H1 (cell line): Measurements from ENCODE around the gene CLIC3.

Experiments used
- CTCF ChIP-seq, 3 experiments: IDR thresholded peaks; 1 replicate in 2 of 3; 2 replicates in 1 of 3; pipeline versions ENCODE4 v1.5.1 to v1.6.1; 2011; ENCODE audit warnings: low read length in 3 of 3, mild to moderate bottlenecking in 3 of 3, inconsistent platforms in 2 of 3, low read depth in 1 of 3, moderate library complexity in 1 of 3; ENCODE audit not compliant: insufficient read depth in 1 of 3; ENCODE audit errors: control extremely low read depth in 1 of 3
- EP300 ChIP-seq, 2 experiments: IDR thresholded peaks; 1 replicate in 1 of 2; 2 replicates in 1 of 2; pipeline ENCODE4 v1.6.1; 2011 to 2012; ENCODE audit warnings: low read depth in 2 of 2, low read length in 2 of 2, mild to moderate bottlenecking in 2 of 2, borderline replicate concordance in 1 of 2, inconsistent platforms in 1 of 2, moderate library complexity in 1 of 2
- EZH2 ChIP-seq: fragments of 200-600 bp; sonication (generic); IDR thresholded peaks from 2 replicates; pipeline ENCODE4 v1.7.1; 2012; ENCODE audit warnings: low read depth, mild to moderate bottlenecking, moderate library complexity, low read length, inconsistent platforms; ENCODE audit not compliant: severe bottlenecking
- FOSL1 ChIP-seq: IDR thresholded peaks from 2 replicates; pipeline ENCODE4 v1.6.1; 2011; ENCODE audit warnings: mild to moderate bottlenecking, low read depth, low read length, moderate library complexity; ENCODE audit not compliant: insufficient read depth
- JUN ChIP-seq: IDR thresholded peaks from 2 replicates; pipeline ENCODE4 v1.6.1; 2011; ENCODE audit warnings: low read depth, mild to moderate bottlenecking, improper control_type of control experiment, low read length
- JUND ChIP-seq: IDR thresholded peaks from 2 replicates; pipeline ENCODE4 v1.6.1; 2011; ENCODE audit warnings: mild to moderate bottlenecking, improper control_type of control experiment, low read length
- PHF8 ChIP-seq: fragments of 200-600 bp; sonication (generic); conservative IDR thresholded peaks from 2 replicates; pipeline ENCODE4 v1.7.1; 2012; ENCODE audit warnings: low read depth, mild to moderate bottlenecking, inconsistent platforms, low read length, moderate library complexity
- POLR2A ChIP-seq, 2 experiments: IDR thresholded peaks; 1 replicate in 1 of 2; 2 replicates in 1 of 2; pipeline ENCODE4 v1.6.1; 2011; ENCODE audit warnings: low read depth in 2 of 2, low read length in 2 of 2, mild to moderate bottlenecking in 2 of 2; ENCODE audit errors: control extremely low read depth in 1 of 2
- POLR2AphosphoS5 ChIP-seq: IDR thresholded peaks from 2 replicates; pipeline ENCODE4 v1.6.1; 2011; ENCODE audit warnings: low read depth, low read length
- RXRA ChIP-seq: IDR thresholded peaks from 2 replicates; pipeline ENCODE4 v1.6.1; 2011; ENCODE audit warnings: low read depth, mild to moderate bottlenecking, low read length, moderate library complexity; ENCODE audit not compliant: insufficient read depth
- SP1 ChIP-seq: IDR thresholded peaks from 2 replicates; pipeline ENCODE4 v1.6.1; 2011; ENCODE audit warnings: low read depth, low read length
- YY1 ChIP-seq: IDR thresholded peaks from 2 replicates; pipeline ENCODE4 v1.6.1; 2011; ENCODE audit warnings: low read depth, mild to moderate bottlenecking, low read length
- TF ChIP-seq, protein P1 (sequence below): IDR thresholded peaks from 2 replicates; pipeline ENCODE4 v1.6.1; 2011; ENCODE audit warnings: low read length, improper control_type of control experiment
- TF ChIP-seq, protein P2 (sequence below): IDR thresholded peaks from 2 replicates; pipeline ENCODE4 v1.6.1; 2012; ENCODE audit warnings: low read length, inconsistent platforms

DNA sequence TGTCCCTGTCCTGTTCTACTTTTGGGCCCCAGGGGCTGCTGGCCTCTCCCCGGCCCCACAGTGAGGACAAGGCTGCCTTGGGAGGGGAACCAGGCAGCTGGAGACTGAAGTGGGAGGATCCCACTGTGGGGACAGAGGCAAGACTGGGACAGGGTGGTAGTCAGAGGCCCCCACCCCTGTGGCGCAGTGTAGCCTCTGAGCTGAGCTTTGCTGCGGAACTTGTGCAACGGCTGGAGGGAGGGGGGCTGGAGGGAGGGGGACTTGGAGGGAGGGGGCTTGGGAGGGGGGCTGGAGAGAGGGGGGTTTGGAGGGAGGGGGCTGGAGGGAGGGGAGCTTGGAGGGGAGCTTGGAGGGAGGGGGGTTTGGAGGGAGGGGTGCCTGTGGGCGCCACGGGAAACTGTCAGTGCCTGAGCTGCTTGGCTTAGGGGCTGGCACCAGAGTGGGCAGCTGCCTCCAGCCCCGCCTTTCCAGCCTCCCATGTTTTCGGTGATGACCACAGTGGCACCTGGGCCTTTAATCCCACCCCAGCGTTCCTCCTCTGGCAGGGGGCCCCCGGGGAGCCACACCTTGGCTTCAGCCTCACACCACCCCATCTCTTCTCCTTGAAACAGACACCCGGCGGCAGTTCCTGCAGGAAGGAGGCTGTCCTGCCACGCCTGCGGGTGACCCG, 37.8 kb upstream of the CLIC3 start:
- TF ChIP-seq, protein P1, sequence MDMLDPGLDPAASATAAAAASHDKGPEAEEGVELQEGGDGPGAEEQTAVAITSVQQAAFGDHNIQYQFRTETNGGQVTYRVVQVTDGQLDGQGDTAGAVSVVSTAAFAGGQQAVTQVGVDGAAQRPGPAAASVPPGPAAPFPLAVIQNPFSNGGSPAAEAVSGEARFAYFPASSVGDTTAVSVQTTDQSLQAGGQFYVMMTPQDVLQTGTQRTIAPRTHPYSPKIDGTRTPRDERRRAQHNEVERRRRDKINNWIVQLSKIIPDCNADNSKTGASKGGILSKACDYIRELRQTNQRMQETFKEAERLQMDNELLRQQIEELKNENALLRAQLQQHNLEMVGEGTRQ: no peak
- TF ChIP-seq FOSL1 (no peak), CTCF (IDR thresholded peaks at IDR 0.05; ENCODE audit: control extremely low read depth in 1 of 3, insufficient read depth in 1 of 3, low read depth in 1 of 3, low read length in 3 of 3) (no peak), SP1 (no peak), POLR2A (IDR thresholded peaks at IDR 0.05; ENCODE audit: control extremely low read depth in 1 of 2, low read depth in 2 of 2, low read length in 2 of 2) (no peak), POLR2AphosphoS5 (no peak), YY1 (no peak), EP300 (IDR thresholded peaks at IDR 0.05; ENCODE audit: borderline replicate concordance in 1 of 2, low read depth in 2 of 2, low read length in 2 of 2) (no peak), RXRA (no peak), JUN (no peak), EZH2 (no peak), PHF8 (no peak), JUND (no peak)
- TF ChIP-seq, protein P2, sequence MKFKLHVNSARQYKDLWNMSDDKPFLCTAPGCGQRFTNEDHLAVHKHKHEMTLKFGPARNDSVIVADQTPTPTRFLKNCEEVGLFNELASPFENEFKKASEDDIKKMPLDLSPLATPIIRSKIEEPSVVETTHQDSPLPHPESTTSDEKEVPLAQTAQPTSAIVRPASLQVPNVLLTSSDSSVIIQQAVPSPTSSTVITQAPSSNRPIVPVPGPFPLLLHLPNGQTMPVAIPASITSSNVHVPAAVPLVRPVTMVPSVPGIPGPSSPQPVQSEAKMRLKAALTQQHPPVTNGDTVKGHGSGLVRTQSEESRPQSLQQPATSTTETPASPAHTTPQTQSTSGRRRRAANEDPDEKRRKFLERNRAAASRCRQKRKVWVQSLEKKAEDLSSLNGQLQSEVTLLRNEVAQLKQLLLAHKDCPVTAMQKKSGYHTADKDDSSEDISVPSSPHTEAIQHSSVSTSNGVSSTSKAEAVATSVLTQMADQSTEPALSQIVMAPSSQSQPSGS: no peak
